ENCODE results near the gene HPSE2. TPM values are rescaled to one million over a fixed set of nuclear protein-coding genes. Genes with fewer than 3 reads are reported as not detected.

The HPSE2 gene
- polyA plus RNA-seq, 1 of the 3 experiments (the other 2 are of a cell fraction): not detected

DNA sequence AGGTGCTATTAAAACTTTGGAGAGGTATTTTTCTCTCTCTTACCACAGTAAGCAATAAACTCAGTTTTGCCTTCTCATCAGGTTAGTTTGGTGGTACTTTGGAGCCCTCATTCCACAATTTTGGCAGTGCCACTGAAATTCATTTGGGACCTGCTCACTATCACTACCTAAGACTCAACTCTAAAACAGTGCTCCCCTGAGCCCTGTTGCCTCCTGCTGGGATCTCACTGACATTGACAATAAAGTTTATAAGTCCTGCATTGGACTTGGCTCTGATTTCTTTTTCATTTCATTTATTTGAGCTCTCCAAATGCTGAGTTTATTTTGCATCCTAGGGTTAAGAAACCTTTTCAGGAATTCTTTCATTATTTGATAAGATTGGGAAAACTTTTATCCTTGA is 658.1 kb downstream of the HPSE2 start:
- H3K4me3 ChIP-seq (ENCODE audit: low read depth in 2 of 2, low read length in 1 of 2): no peak overlapping the region
- H3K27me3 ChIP-seq (ENCODE audit: insufficient read depth): no peaks in the 10 kb centered on the region
- no peak overlapping the region for H3K9ac ChIP-seq
- no peak overlapping the region for H2AFZ ChIP-seq (ENCODE audit: low read depth)
- no peaks in the 10 kb centered on the region for H3K36me3 ChIP-seq (replicated peaks in 1 of 2; ENCODE audit: control insufficient read depth in 1 of 2, insufficient read depth in 2 of 2, low read length in 1 of 2)
- CTCF ChIA-PET: interaction anchor here (1.1 kb wide), 1 partner anchor 110 kb away, joined by 3 read pairs; no protein-coding TSS in a partner anchor
- H3K9me2 ChIP-seq: no peaks in the 10 kb centered on the region
- no peaks in the 10 kb centered on the region for H3F3A ChIP-seq (replicated peaks; ENCODE audit: insufficient read depth)
- no peak overlapping the region for H3K4me2 ChIP-seq
- POLR2A ChIA-PET: no interaction called here
- no peak for DNase-seq
- H3K27ac ChIP-seq (ENCODE audit: low read depth in 2 of 2, low read length in 1 of 2): no peak overlapping the region
- TF ChIP-seq EP300 (IDR thresholded peaks at IDR 0.05; ENCODE audit: borderline replicate concordance in 1 of 2, low read depth in 1 of 2, low read length in 1 of 2) (no peak), FOSL2 (IDR thresholded peaks at IDR 0.05; ENCODE audit: borderline replicate concordance, low read depth) (no peak), FOXJ3 (CRISPR knock-in tag; IDR thresholded peaks at IDR 0.05) (no peak), RCOR1 (IDR thresholded peaks at IDR 0.05; ENCODE audit: low read length) (no peak), EZH2phosphoT487 (IDR thresholded peaks at IDR 0.05; ENCODE audit: borderline replicate concordance, low read depth) (no peak), FOXM1 (IDR thresholded peaks at IDR 0.05; ENCODE audit: low read depth) (no peak), TEAD4 (IDR thresholded peaks at IDR 0.05; ENCODE audit: borderline replicate concordance, insufficient read depth) (no peak), ELF1 (IDR thresholded peaks at IDR 0.05) (no peak), MEF2A (IDR thresholded peaks at IDR 0.05; ENCODE audit: borderline replicate concordance, low read depth) (no peak), TCF12 (IDR thresholded peaks at IDR 0.05) (no peak), TAF1 (IDR thresholded peaks at IDR 0.05; ENCODE audit: borderline replicate concordance, low read depth, low read length) (no peak)
- TF ChIP-seq, protein P1, sequence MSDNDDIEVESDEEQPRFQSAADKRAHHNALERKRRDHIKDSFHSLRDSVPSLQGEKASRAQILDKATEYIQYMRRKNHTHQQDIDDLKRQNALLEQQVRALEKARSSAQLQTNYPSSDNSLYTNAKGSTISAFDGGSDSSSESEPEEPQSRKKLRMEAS (IDR thresholded peaks at IDR 0.05; ENCODE audit: low read depth): no peak
- TF ChIP-seq, protein P2, sequence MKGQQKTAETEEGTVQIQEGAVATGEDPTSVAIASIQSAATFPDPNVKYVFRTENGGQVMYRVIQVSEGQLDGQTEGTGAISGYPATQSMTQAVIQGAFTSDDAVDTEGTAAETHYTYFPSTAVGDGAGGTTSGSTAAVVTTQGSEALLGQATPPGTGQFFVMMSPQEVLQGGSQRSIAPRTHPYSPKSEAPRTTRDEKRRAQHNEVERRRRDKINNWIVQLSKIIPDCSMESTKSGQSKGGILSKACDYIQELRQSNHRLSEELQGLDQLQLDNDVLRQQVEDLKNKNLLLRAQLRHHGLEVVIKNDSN (IDR thresholded peaks at IDR 0.05; ENCODE audit: borderline replicate concordance, low read depth): no peak
- TF ChIP-seq, protein P3, sequence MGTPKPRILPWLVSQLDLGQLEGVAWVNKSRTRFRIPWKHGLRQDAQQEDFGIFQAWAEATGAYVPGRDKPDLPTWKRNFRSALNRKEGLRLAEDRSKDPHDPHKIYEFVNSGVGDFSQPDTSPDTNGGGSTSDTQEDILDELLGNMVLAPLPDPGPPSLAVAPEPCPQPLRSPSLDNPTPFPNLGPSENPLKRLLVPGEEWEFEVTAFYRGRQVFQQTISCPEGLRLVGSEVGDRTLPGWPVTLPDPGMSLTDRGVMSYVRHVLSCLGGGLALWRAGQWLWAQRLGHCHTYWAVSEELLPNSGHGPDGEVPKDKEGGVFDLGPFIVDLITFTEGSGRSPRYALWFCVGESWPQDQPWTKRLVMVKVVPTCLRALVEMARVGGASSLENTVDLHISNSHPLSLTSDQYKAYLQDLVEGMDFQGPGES (IDR thresholded peaks at IDR 0.05; ENCODE audit: low read depth, low read length): no peak
- TF ChIP-seq, protein P4, sequence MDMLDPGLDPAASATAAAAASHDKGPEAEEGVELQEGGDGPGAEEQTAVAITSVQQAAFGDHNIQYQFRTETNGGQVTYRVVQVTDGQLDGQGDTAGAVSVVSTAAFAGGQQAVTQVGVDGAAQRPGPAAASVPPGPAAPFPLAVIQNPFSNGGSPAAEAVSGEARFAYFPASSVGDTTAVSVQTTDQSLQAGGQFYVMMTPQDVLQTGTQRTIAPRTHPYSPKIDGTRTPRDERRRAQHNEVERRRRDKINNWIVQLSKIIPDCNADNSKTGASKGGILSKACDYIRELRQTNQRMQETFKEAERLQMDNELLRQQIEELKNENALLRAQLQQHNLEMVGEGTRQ (IDR thresholded peaks at IDR 0.05; ENCODE audit: borderline replicate concordance, low read depth, low read length): no peak
- no peaks in the 10 kb centered on the region for H3K9me3 ChIP-seq
- no peaks in the 10 kb centered on the region for H3K79me2 ChIP-seq (ENCODE audit: insufficient read depth)
- no peaks in the 10 kb centered on the region for H3K4me1 ChIP-seq (ENCODE audit: control insufficient read depth in 1 of 2, insufficient read depth in 2 of 2, low read depth in 1 of 2, low read length in 1 of 2)
- no peaks in the 10 kb centered on the region for H4K20me1 ChIP-seq (ENCODE audit: insufficient read depth)

DNA sequence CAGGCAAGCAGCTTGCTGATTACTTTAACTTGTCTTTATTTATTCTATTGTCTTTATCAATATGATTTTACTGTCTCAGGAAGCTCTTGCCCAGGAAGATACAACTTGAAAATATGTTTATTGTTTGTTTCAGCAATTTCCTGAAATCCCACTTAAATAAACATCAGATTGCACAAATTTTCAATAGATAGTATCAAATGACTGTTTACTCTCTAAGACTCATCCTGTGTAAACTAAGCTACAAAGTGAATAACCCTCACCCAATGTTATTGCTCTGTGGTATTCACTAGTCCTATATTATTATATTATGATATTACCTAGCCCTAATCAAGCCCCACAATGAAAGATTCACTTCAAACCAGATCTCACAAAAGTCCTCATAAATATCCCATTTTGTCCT is 658.5 kb downstream of the HPSE2 start:
- no peak for DNase-seq
- Histone ChIP-seq H3K4me3 (ENCODE audit: low read depth in 2 of 2, low read length in 1 of 2) (no peak overlapping the region), H2AFZ (ENCODE audit: low read depth) (no peak overlapping the region), H3F3A (replicated peaks; ENCODE audit: insufficient read depth) (no peaks in the 10 kb centered on the region), H3K9me2 (no peaks in the 10 kb centered on the region), H3K27me3 (ENCODE audit: insufficient read depth) (no peaks in the 10 kb centered on the region), H3K9ac (no peak overlapping the region), H3K9me3 (no peaks in the 10 kb centered on the region), H3K4me1 (ENCODE audit: control insufficient read depth in 1 of 2, insufficient read depth in 2 of 2, low read depth in 1 of 2, low read length in 1 of 2) (no peaks in the 10 kb centered on the region), H3K4me2 (no peak overlapping the region), H3K27ac (ENCODE audit: low read depth in 2 of 2, low read length in 1 of 2) (no peak overlapping the region), H3K79me2 (ENCODE audit: insufficient read depth) (no peaks in the 10 kb centered on the region), H3K36me3 (replicated peaks in 1 of 2; ENCODE audit: control insufficient read depth in 1 of 2, insufficient read depth in 2 of 2, low read length in 1 of 2) (no peaks in the 10 kb centered on the region), H4K20me1 (ENCODE audit: insufficient read depth) (no peaks in the 10 kb centered on the region)
- ChIA-PET CTCF (interaction anchor here (1.1 kb wide), 1 partner anchor 110 kb away, joined by 3 read pairs; no protein-coding TSS in a partner anchor), POLR2A (no interaction called here)
- TF ChIP-seq, protein P2 (IDR thresholded peaks at IDR 0.05; ENCODE audit: borderline replicate concordance, low read depth): no peak
- TF ChIP-seq, protein P3 (IDR thresholded peaks at IDR 0.05; ENCODE audit: low read depth, low read length): no peak
- TF ChIP-seq RXRA (IDR thresholded peaks at IDR 0.05; ENCODE audit: borderline replicate concordance, low read depth) (no peak), MEF2A (IDR thresholded peaks at IDR 0.05; ENCODE audit: borderline replicate concordance, low read depth) (no peak), CHD2 (IDR thresholded peaks at IDR 0.05; ENCODE audit: low read length, partially characterized antibody) (no peak), RFX5 (IDR thresholded peaks at IDR 0.05; ENCODE audit: low read length) (no peak), GATA2 (CRISPR knock-in tag; IDR thresholded peaks at IDR 0.05) (no peak), YY1 (IDR thresholded peaks at IDR 0.05; ENCODE audit: low read depth) (no peak), FOXM1 (IDR thresholded peaks at IDR 0.05; ENCODE audit: low read depth) (no peak), RAD21 (IDR thresholded peaks at IDR 0.05; ENCODE audit: low read length) (no peak), NFIC (IDR thresholded peaks at IDR 0.05; ENCODE audit: borderline replicate concordance) (no peak), FOXJ3 (CRISPR knock-in tag; IDR thresholded peaks at IDR 0.05) (no peak)

Measured in SK-N-SH (cell line).